ENCODE results near the gene DYNLT4.

DNA sequence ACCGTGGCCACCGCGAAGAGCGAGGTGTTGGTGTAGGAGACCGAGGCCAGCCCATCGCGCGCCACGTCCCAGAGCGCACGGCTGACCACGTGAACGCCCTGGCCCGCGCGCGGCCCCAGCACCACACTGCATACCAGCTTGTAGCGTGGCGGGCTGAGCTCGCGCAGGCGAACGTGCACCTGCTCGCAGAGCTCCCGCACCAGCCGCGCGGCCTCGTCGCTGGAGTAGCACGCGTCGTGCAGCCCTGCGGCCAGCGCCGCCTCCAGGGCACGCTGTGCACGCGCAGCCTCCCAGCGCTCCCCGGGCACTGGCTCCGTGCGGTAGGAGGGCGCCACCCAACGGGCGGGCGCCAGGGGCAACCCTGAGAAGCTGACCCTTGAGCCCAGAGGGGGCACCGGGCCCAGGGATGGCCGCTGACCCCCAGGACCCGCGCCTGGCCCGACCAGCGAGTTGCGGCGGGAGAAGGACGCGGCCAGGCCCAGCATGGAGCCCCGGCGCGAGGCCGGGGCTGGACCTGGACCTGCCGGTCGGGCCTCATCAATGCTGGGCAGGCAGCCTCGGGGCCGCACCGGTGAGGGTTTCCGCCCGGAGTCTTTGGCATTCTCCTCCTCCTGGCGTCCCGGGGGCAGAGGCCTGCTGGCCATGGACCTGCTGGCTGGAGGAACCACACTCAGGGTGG lies 987 bp downstream of the DYNLT4 start:
- TF ChIP-seq, protein P1, sequence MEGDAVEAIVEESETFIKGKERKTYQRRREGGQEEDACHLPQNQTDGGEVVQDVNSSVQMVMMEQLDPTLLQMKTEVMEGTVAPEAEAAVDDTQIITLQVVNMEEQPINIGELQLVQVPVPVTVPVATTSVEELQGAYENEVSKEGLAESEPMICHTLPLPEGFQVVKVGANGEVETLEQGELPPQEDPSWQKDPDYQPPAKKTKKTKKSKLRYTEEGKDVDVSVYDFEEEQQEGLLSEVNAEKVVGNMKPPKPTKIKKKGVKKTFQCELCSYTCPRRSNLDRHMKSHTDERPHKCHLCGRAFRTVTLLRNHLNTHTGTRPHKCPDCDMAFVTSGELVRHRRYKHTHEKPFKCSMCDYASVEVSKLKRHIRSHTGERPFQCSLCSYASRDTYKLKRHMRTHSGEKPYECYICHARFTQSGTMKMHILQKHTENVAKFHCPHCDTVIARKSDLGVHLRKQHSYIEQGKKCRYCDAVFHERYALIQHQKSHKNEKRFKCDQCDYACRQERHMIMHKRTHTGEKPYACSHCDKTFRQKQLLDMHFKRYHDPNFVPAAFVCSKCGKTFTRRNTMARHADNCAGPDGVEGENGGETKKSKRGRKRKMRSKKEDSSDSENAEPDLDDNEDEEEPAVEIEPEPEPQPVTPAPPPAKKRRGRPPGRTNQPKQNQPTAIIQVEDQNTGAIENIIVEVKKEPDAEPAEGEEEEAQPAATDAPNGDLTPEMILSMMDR (IDR thresholded peaks at IDR 0.05; ENCODE audit: low read depth, low read length, missing input control), result no peak
- TF ChIP-seq MAX (IDR thresholded peaks at IDR 0.05), result no peak
- TF ChIP-seq GABPA (IDR thresholded peaks at IDR 0.05 in 1 of 2, conservative IDR thresholded peaks at IDR 0.05 in 1 of 2), result no peak
- TF ChIP-seq RAD21 (IDR thresholded peaks at IDR 0.05), result no peak
- no peak for TF ChIP-seq JUND (IDR thresholded peaks at IDR 0.05)
- no peak for TF ChIP-seq ATF3 (IDR thresholded peaks at IDR 0.05)
- TF ChIP-seq REST (IDR thresholded peaks at IDR 0.05), result no peak
